ENCODE results near the gene NANOS2. TPM values are rescaled to one million over a fixed set of nuclear protein-coding genes. Genes with fewer than 3 reads are reported as not detected.

The NANOS2 gene
- total and polyA plus RNA-seq, 2 of the 13 experiments (the other 11 are each of a cell fraction or from before 2014, with no cell fraction given), result not detected

GRCh38 chr19:45876411-45877197 is 38.0 kb downstream of the NANOS2 start:
- Histone ChIP-seq H3K4me3 (replicated peaks in 1 of 3; ENCODE audit: insufficient read depth in 1 of 3, low read depth in 2 of 3, low read length in 3 of 3) (peak overlapping the region; percentile 43 to 69 (median 51)), H4K20me1 (ENCODE audit: insufficient read depth, low read length) (no peaks in the 10 kb centered on the region), H3K79me2 (ENCODE audit: insufficient read depth, low read length) (peaks cover 7% of the 10 kb centered on the region), H3K27me3 (ENCODE audit: control insufficient read depth in 1 of 2, insufficient read depth in 2 of 2, low read length in 2 of 2) (no peaks in the 10 kb centered on the region), H3K9me3 (ENCODE audit: low read length) (no peaks in the 10 kb centered on the region), H3K9ac (ENCODE audit: insufficient read depth, low read depth, low read length) (peak overlapping the region; percentile 78), H3K4me2 (ENCODE audit: low read depth, low read length) (peak overlapping the region; percentile 90), H3K36me3 (replicated peaks in 1 of 2; ENCODE audit: control insufficient read depth in 1 of 2, insufficient read depth in 2 of 2, low read length in 2 of 2) (peaks cover 0 to 5% of the 10 kb centered on the region in 2 experiments; a peak in 2 of 5 replicates), H2AFZ (ENCODE audit: low read length) (no peak overlapping the region), H3K4me1 (ENCODE audit: insufficient read depth, low read length) (peaks cover 95% of the 10 kb centered on the region), H3K27ac (ENCODE audit: extremely low read length, insufficient read depth, low read length) (peak overlapping the region; percentile 94)
- intact Hi-C loops (cut with micrococcal nuclease; ENCODE audit: unreplicated experiment), result no loop called here
- FAIRE-seq (no peak), ATAC-seq (peak; percentile 60), DNase-seq (ENCODE audit: low spot score) (peak; percentile 77)
- under 1% methylated on average over 29 of the region's 41 CpGs for WGBS (ENCODE audit: low lambda C conversion rate)
- ChIA-PET POLR2A (interaction anchor here (0.6 to 2.8 kb wide), 5 partner anchors 8 to 107 kb away, joined by 3 to 35 read pairs (median 6); partner anchors contain the start of genes FOXA3, SIX5 and SYMPK), CTCF (ENCODE audit: low intra/inter-chr PET ratio, low total read pairs) (no interaction called here)
- in situ Hi-C loops (cut with HindIII; ENCODE audit: extremely low pct_ligation_motif_present, low pct_unique_long_range_greater_than_20kb), result no loop called here
- BruUV-seq (replicated peaks), result no TSS peak
- TF ChIP-seq SAP130 (CRISPR knock-in tag; IDR thresholded peaks at IDR 0.05; ENCODE audit: low read depth) (peak; percentile 84), ZNF550 (CRISPR knock-in tag; IDR thresholded peaks at IDR 0.05; ENCODE audit: borderline replicate concordance) (peak; percentile 67; the same call in 1 of the 2 replicates), ZNF547 (CRISPR knock-in tag; IDR thresholded peaks at IDR 0.05) (0 out of 2 replicates have a peak, but pooled peaks have one; percentile 62), UBTF (CRISPR knock-in tag; IDR thresholded peaks at IDR 0.05) (peak; percentile 87), MYC (CRISPR knock-in tag; IDR thresholded peaks at IDR 0.05; ENCODE audit: borderline replicate concordance) (peak; percentile 48; the same call in 1 of the 2 replicates), GTF2F1 (IDR thresholded peaks at IDR 0.05; ENCODE audit: low read length) (no peak), MED1 (CRISPR knock-in tag; IDR thresholded peaks at IDR 0.05) (peak; percentile 46), EP300 (IDR thresholded peaks at IDR 0.05; ENCODE audit: low read depth in 2 of 2, low read length in 2 of 2) (peak in 1 of 2 experiments; percentile 53; a peak in 1 of 4 replicates), EP300 (CRISPR knock-in tag; IDR thresholded peaks at IDR 0.05; ENCODE audit: borderline replicate concordance) (no peak), ZNF263 (CRISPR knock-in tag; IDR thresholded peaks at IDR 0.05) (peak; percentile 59; the same call in 1 of the 2 replicates), CCDC6 (CRISPR knock-in tag; IDR thresholded peaks at IDR 0.05) (0 out of 2 replicates have a peak, but pooled peaks have one; percentile 51), ZNF350 (CRISPR knock-in tag; IDR thresholded peaks at IDR 0.05; ENCODE audit: borderline replicate concordance, low read depth) (peak; percentile 79; the same call in 1 of the 2 replicates), ARID4A (CRISPR knock-in tag; IDR thresholded peaks at IDR 0.05; ENCODE audit: borderline replicate concordance) (peak; percentile 27; the same call in 1 of the 2 replicates), PREB (CRISPR knock-in tag; IDR thresholded peaks at IDR 0.05) (no peak), MIXL1 (CRISPR knock-in tag; IDR thresholded peaks at IDR 0.05) (no peak), HNF4A (CRISPR knock-in tag; IDR thresholded peaks at IDR 0.05) (0 out of 2 replicates have a peak, but pooled peaks have one; percentile 0)

Data from HepG2 (cell line).